GM23248 (cell line): Measurements from ENCODE around the gene TBL1X.

Experiments used
- EZH2 ChIP-seq: fragments of 200-600 bp; sonication (generic); IDR thresholded peaks from 2 replicates; pipeline ENCODE4 v1.6.1; 2018; ENCODE audit warnings: antibody characterized with exemption, mild to moderate bottlenecking; ENCODE audit not compliant: insufficient read depth, poor library complexity, severe bottlenecking
- EZH2phosphoT487 ChIP-seq: fragments of 200-600 bp; sonication (generic); IDR thresholded peaks from 2 replicates; pipeline ENCODE4 v1.6.1; 2018; ENCODE audit warnings: antibody characterized with exemption, moderate library complexity, mild to moderate bottlenecking, low read depth; ENCODE audit not compliant: insufficient read depth

DNA sequence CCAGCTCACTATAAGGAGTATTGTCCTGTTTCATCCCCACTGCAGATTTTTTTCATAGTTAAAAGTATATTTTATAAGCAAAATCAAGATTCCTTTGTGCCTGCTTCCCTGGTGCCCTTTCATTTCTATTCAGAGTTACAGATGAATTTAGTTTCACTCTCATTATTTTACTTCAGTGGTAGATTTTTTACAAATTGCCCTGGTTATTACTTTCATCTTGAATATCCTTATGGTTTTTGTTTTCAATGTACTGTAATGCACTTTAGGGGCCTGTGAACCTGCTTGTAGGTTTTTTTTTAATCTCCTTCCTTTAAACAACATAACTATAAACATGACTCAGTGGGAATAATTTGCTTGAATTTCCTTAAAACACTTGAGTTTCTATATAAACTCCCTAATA, 174.0 kb downstream of the TBL1X start:
- TF ChIP-seq EZH2 (no peak), EZH2phosphoT487 (no peak)
